Heart left ventricle (tissue), 13 donors: ENCODE data around the gene MEGF8.

Experiments
- CTCF ChIP-seq, 12 donors: fragments of 200-600 bp; sonication (generic) in 4 of 12; IDR thresholded peaks; one replicate each; pipeline versions ENCODE4 v1.5.0 to v1.8.0; 2018 to 2022; ENCODE audit warnings: antibody characterized with exemption in 12 of 12, mild to moderate bottlenecking in 5 of 12
- POLR2A ChIP-seq, 2 donors: fragments of 450-650 bp; IDR thresholded peaks; one replicate each; pipeline ENCODE4 v1.6.1; 2017; ENCODE audit warnings: antibody characterized with exemption in 2 of 2, mild to moderate bottlenecking in 2 of 2, moderate library complexity in 2 of 2
- donor health status: ischemic (EF 13 %, LVEDD 7.1; RV severe dilation, severe dysfunction).
- donor health status: DM: no; HTN: yes; CAD: no.
- donor health status: DM: no; HTN: no; CAD: no.
- donor health status: ischemic (EF 25% LVEDD 6.9; RV normal size, moderate dysfunction).
- donor health status: ischemic (EF 25% LVEDD 5.7; RV mildly dilated, moderate dysfunction).
- donor health status: ischemic (EF 35%, LVEDD 5.7; RV mildly dilated, moderate dysfunction).
- donor health status: nonischemic (EF 11% LVEDD 7.7; RV severe dilation, severe dysfunction).
- donor health status: DM: yes; HTN: yes; CAD: no.
- donor health status: PGD.
- donor health status: ischemic (EF 29% LVEDD 5.4; RV normal size, mild dysfunction).
- donor health status: nonischemic (EF 23%, LVEDD 6.1; RV moderate dilation, normal function).

- no peak for TF ChIP-seq POLR2A (IDR thresholded peaks at IDR 0.05)
- no peak for TF ChIP-seq CTCF (IDR thresholded peaks at IDR 0.05)
Measured at GRCh38 chr19:42292963-42293362, 32.5 kb upstream of the MEGF8 start.
